ENCODE data around the gene DENND4C. TPM values are rescaled to one million over a fixed set of nuclear protein-coding genes. Genes with fewer than 3 reads are reported as not detected.
"Not testable (repeated sequence)": the region's sequence is repeated elsewhere in the genome, so short reads cannot be mapped to it uniquely, and the experiment has no call there.

Gene DENND4C
- total RNA-seq, 8 experiments from 2014 or later = 20.2 to 56.4 (median 30.4) TPM

GRCh38 chr9:19255112-19255511 lies 24.6 kb downstream of the DENND4C start:
- ATAC-seq (replicated peaks in 6 of 8) = no peak
- in situ Hi-C loops (cut with MboI; ENCODE audit: low pct_unique_long_range_greater_than_20kb in 2 of 9, low sequenced_read_pairs in 9 of 9, unreplicated experiment in 9 of 9) = no loop called here
- 80 to 100% (median 100%) methylated on average over 1 of the region's 2 CpGs; no CpG with 5 or more reads in 4 of the 10 experiments for WGBS, 10 experiments
- no peaks in the 10 kb centered on the region for H3K4me1 ChIP-seq (replicated peaks in 1 of 2)
- H3K27ac ChIP-seq = no peak overlapping the region
- no peak overlapping the region for H3K4me3 ChIP-seq

DNA sequence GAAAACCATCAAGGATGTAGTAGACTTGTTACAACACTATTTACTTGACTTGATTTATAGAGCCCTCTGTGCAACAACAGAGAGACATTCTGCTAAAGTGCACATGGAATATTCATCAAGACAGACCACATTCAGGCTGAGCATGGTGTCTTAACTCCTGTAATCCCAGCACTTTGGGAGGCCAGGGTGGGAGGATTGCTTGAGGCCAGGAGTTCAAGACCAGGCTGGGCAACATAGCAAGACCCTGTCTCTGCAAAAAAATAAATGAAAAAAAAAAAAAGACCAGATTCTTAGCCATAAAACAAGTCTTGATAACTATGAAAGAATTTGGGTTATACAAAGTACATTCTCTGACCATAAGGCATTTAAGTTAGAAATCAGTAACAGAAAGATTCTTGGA lies 25.3 kb downstream of the DENND4C start:
- no peak for ATAC-seq (replicated peaks in 6 of 8)
- no peak overlapping the region for H3K27ac ChIP-seq
- in situ Hi-C loops (cut with MboI; ENCODE audit: low pct_unique_long_range_greater_than_20kb in 2 of 9, low sequenced_read_pairs in 9 of 9, unreplicated experiment in 9 of 9) = no loop called here

GRCh38 chr9:19259665-19260255 lies 29.3 kb downstream of the DENND4C start:
- peak in 1 of 8 experiments; percentile 25 for ATAC-seq (replicated peaks in 6 of 8)
- H3K4me1 ChIP-seq (replicated peaks in 1 of 2); H3K4me3 ChIP-seq; in situ Hi-C loops (cut with MboI; ENCODE audit: low pct_unique_long_range_greater_than_20kb in 2 of 9, low sequenced_read_pairs in 9 of 9, unreplicated experiment in 9 of 9); H3K27ac ChIP-seq: not testable (repeated sequence)
- 80 to 100% (median 100%) methylated on average over 1 to 8 of the region's 8 CpGs; no CpG with 5 or more reads in 1 of the 10 experiments for WGBS, 10 experiments

More for the DNA sequence above, 25.3 kb downstream of the DENND4C start:
- Histone ChIP-seq H3K4me1 (replicated peaks in 1 of 2) (no peaks in the 10 kb centered on the region), H3K4me3 (no peak overlapping the region)

DNA sequence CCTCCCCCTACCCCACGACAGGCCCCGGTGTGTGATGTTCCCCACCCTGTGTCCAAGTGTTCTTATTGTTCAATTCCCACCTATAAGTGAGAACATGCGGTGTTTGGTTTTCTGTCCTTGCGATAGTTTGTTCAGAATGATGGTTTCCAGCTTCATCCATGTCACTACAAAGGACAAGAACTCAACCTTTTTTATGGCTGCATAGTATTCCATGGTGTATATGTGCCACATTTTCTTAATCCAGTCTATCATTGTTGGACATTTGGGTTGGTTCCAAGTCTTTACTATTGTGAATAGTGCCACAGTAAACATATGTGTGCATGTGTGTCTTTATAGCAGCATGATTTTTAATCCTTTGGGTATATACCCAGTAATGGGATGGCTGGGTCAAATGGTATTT lies 35.1 kb downstream of the DENND4C start:
- ATAC-seq (replicated peaks in 6 of 8); in situ Hi-C loops (cut with MboI; ENCODE audit: low pct_unique_long_range_greater_than_20kb in 2 of 9, low sequenced_read_pairs in 9 of 9, unreplicated experiment in 9 of 9); H3K4me3 ChIP-seq; H3K27ac ChIP-seq; H3K4me1 ChIP-seq (replicated peaks in 1 of 2): not testable (repeated sequence)
- WGBS, 10 experiments = no CpG with 5 or more reads among the region's 4 CpGs

GRCh38 chr9:19266778-19267384 lies 36.4 kb downstream of the DENND4C start:
- in situ Hi-C loops (cut with MboI; ENCODE audit: low pct_unique_long_range_greater_than_20kb in 2 of 9, low sequenced_read_pairs in 9 of 9, unreplicated experiment in 9 of 9); ATAC-seq (replicated peaks in 6 of 8); H3K4me1 ChIP-seq (replicated peaks in 1 of 2); H3K27ac ChIP-seq; H3K4me3 ChIP-seq: not testable (repeated sequence)
- WGBS, 10 experiments = 40 to 100% (median 90%) methylated on average over 1 to 3 of the region's 3 CpGs; no CpG with 5 or more reads in 3 of the 10 experiments

GRCh38 chr9:19269582-19269981 lies 39.1 kb downstream of the DENND4C start:
- H3K27ac ChIP-seq = no peak overlapping the region
- in situ Hi-C loops (cut with MboI; ENCODE audit: low pct_unique_long_range_greater_than_20kb in 2 of 9, low sequenced_read_pairs in 9 of 9, unreplicated experiment in 9 of 9) = no loop called here
- 80 to 100% (median 94%) methylated on average over 1 of the region's 1 CpG; no CpG with 5 or more reads in 4 of the 10 experiments for WGBS, 10 experiments
- no peak for ATAC-seq (replicated peaks in 6 of 8)
- H3K4me1 ChIP-seq (replicated peaks in 1 of 2) = no peaks in the 10 kb centered on the region
- H3K4me3 ChIP-seq = no peak overlapping the region

GRCh38 chr9:19270421-19270949 lies 40.0 kb downstream of the DENND4C start:
- in situ Hi-C loops (cut with MboI; ENCODE audit: low pct_unique_long_range_greater_than_20kb in 2 of 9, low sequenced_read_pairs in 9 of 9, unreplicated experiment in 9 of 9) = no loop called here
- Histone ChIP-seq H3K4me3 (no peak overlapping the region), H3K4me1 (replicated peaks in 1 of 2) (no peaks in the 10 kb centered on the region), H3K27ac (no peak overlapping the region)
- WGBS, 10 experiments = 86 to 100% (median 100%) methylated on average over 1 of the region's 1 CpG
- ATAC-seq (replicated peaks in 6 of 8) = no peak

GRCh38 chr9:19271081-19271480 lies 40.6 kb downstream of the DENND4C start:
- no peak overlapping the region for H3K4me3 ChIP-seq
- in situ Hi-C loops (cut with MboI; ENCODE audit: low pct_unique_long_range_greater_than_20kb in 2 of 9, low sequenced_read_pairs in 9 of 9, unreplicated experiment in 9 of 9) = no loop called here
- WGBS, 10 experiments = 89 to 100% (median 100%) methylated on average over 1 to 4 of the region's 4 CpGs; no CpG with 5 or more reads in 1 of the 10 experiments
- H3K27ac ChIP-seq = no peak overlapping the region
- no peaks in the 10 kb centered on the region for H3K4me1 ChIP-seq (replicated peaks in 1 of 2)
- no peak for ATAC-seq (replicated peaks in 6 of 8)

DNA sequence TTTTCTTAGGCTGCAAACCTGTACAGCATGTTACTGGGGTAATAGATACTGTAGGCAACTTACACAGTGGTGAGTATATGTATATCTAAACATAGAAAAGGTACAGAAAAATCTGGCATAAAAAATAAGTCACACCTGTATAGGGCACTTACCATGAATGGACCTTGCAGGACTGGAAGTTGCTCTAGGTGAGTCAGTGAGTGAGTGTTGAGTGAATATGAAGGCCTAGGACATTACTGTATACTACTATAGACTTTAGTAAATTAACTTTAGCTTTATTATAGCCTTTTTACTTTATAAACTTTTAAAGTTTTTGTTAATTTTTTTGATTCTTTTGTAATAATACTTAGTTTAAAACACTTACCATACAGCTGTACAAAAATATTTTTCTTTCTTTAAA lies 51.3 kb downstream of the DENND4C start:
- in situ Hi-C loops (cut with MboI; ENCODE audit: low pct_unique_long_range_greater_than_20kb in 2 of 9, low sequenced_read_pairs in 9 of 9, unreplicated experiment in 9 of 9) = no loop called here
- no peak overlapping the region for H3K4me3 ChIP-seq
- H3K4me1 ChIP-seq (replicated peaks in 1 of 2) = no peaks in the 10 kb centered on the region
- H3K27ac ChIP-seq = no peak overlapping the region
- no peak for ATAC-seq (replicated peaks in 6 of 8)

DNA sequence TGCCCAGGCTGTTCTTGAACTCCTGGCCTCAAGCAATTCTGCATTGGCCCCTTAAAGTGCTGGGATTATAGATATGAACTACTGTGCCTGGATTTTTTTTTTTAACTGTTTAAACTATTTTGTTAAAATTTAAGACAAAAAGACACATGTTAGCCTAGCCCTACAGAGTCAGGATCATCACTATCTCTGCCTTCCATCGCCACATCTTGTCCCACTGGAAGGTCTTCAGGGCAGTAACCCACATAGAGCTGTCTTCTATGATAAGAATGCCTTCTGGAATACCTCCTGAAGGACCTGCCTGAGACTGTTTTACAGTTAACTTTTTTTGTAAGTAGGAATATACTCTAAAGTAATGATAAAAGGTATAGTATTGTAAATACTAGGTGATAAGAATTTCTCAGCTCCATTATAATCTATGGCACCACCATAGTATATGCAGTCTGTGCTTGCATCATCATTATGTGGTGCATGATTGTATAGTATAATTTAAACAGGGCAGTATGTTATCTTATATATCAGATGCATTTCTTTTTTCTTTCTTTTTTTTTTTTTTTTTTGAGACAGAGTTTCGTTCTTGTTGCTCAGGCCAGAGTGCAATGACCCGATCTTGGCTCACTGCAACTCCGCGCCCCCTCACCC lies 52.7 kb downstream of the DENND4C start:
- 50 to 100% (median 100%) methylated on average over 1 to 4 of the region's 5 CpGs for WGBS, 10 experiments
- no peak for ATAC-seq (replicated peaks in 6 of 8)
- in situ Hi-C loops (cut with MboI; ENCODE audit: low pct_unique_long_range_greater_than_20kb in 2 of 9, low sequenced_read_pairs in 9 of 9, unreplicated experiment in 9 of 9) = no loop called here
- Histone ChIP-seq H3K4me1 (replicated peaks in 1 of 2) (no peaks in the 10 kb centered on the region), H3K27ac (no peak overlapping the region), H3K4me3 (no peak overlapping the region)

DNA sequence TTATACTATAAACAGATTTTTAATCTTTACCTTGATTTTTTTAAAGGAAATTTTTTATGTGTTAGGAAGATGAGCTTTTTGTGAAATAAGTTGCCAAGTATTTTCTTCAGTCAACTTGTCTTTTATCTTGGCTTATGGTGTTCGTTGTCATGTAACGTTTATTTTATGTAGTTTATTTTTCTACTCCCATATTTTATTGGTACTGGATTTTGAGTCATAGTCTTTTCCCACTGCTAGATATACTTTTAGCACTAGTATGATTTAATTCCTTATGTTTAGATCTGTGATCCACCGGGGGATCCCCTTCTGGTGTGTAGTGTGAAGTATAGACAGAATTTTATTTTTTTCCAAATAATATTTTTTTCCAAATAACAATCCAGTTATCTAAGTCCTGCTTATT lies 54.2 kb downstream of the DENND4C start:
- Histone ChIP-seq H3K4me1 (replicated peaks in 1 of 2) (no peaks in the 10 kb centered on the region), H3K4me3 (no peak overlapping the region), H3K27ac (no peak overlapping the region)
- WGBS, 10 experiments = 50 to 100% (median 90%) methylated on average over 3 of the region's 3 CpGs; no CpG with 5 or more reads in 1 of the 10 experiments
- ATAC-seq (replicated peaks in 6 of 8) = no peak
- in situ Hi-C loops (cut with MboI; ENCODE audit: low pct_unique_long_range_greater_than_20kb in 2 of 9, low sequenced_read_pairs in 9 of 9, unreplicated experiment in 9 of 9) = no loop called here

DNA sequence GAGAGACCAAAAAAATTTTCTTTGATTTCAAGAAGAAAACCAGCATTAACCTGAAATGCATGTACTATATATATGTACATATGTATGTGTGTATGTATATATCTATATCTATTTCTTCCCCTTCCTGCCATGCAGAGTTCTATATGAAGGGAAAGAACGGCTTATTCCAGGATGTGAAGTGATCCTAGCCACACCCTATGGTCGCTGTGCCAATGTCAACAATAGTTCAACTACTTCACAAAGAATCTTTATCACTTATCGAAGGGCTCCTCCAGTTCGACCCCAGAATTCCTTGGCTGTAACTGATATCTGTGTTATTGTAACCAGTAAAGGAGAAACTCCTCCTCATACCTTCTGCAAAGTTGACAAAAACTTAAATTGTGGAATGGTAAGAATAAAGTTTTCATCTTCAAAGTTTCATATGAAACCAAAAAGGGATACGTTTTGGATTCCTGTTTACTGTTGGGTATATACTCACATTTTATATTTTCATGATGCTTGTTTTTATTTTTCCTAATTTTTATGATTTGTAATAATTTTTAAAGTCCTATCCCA lies 56.2 kb downstream of the DENND4C start:
- Histone ChIP-seq H3K4me1 (replicated peaks in 1 of 2) (no peaks in the 10 kb centered on the region), H3K4me3 (no peak overlapping the region), H3K27ac (no peak overlapping the region)
- peak in 3 of 8 experiments; percentile 34 to 90 (median 62) for ATAC-seq (replicated peaks in 6 of 8)
- WGBS, 10 experiments = 0 to 98% (median 85%) methylated on average over 1 to 5 of the region's 5 CpGs; no CpG with 5 or more reads in 1 of the 10 experiments
- in situ Hi-C loops (cut with MboI; ENCODE audit: low pct_unique_long_range_greater_than_20kb in 2 of 9, low sequenced_read_pairs in 9 of 9, unreplicated experiment in 9 of 9) = no loop called here

DNA sequence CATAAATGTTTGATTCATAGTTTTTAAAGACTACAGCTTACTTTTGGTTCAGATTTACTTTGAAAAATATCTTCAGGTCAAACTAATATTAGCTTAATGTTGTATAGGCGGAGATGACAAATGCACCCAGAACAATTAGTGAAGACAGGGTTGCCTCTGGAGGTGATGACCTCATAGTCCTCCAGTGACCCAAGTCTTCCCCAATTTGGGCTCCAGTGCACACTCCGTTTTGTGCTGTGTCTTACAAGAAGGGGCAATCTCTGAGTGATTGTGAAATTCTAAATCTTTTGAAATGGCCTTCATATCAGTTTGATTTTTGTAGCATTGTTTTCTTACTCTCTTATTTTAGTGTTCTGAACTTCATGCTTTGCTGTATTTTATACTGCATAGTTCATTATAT lies 57.6 kb downstream of the DENND4C start:
- Histone ChIP-seq H3K4me3 (no peak overlapping the region), H3K27ac (no peak overlapping the region), H3K4me1 (replicated peaks in 1 of 2) (no peaks in the 10 kb centered on the region)
- ATAC-seq (replicated peaks in 6 of 8) = no peak
- 84 to 100% (median 100%) methylated on average over 1 to 2 of the region's 2 CpGs; no CpG with 5 or more reads in 3 of the 10 experiments for WGBS, 10 experiments
- in situ Hi-C loops (cut with MboI; ENCODE audit: low pct_unique_long_range_greater_than_20kb in 2 of 9, low sequenced_read_pairs in 9 of 9, unreplicated experiment in 9 of 9) = no loop called here
